MM.1S (cell line): Measurements from ENCODE around the gene ISCU.

Experiments
- DNase-seq: peaks from one replicate; pipeline ENCODE4 v3.0.0-alpha.2; 2015
- H2AFZ ChIP-seq: fragments of 300-600 bp; sonication (generic); 2 replicates; pipeline ENCODE4 v1.6.0; 2016; ENCODE audit warnings: antibody characterized with exemption, low read length
- H3F3A ChIP-seq: fragments of 300-600 bp; sonication (generic); 2 replicates; pipeline ENCODE4 v1.6.1; 2016; ENCODE audit warnings: mild to moderate bottlenecking, antibody characterized with exemption, low read length, moderate library complexity, mixed read lengths; ENCODE audit not compliant: insufficient read depth
- H3K27ac ChIP-seq: fragments of 300-600 bp; sonication (generic); 2 replicates; pipeline ENCODE4 v1.5.1; 2016; ENCODE audit warnings: mild to moderate bottlenecking, low read length
- H3K27me3 ChIP-seq: fragments of 300-600 bp; sonication (generic); replicated peaks from 2 replicates; pipeline ENCODE4 v1.6.0; 2016; ENCODE audit warnings: low read length; ENCODE audit not compliant: insufficient read depth
- H3K36me3 ChIP-seq: fragments of 300-600 bp; sonication (generic); replicated peaks from 2 replicates; pipeline ENCODE4 v1.6.1; 2016; ENCODE audit warnings: mild to moderate bottlenecking, low read length, mixed read lengths; ENCODE audit not compliant: insufficient read depth
- H3K4me1 ChIP-seq: fragments of 300-600 bp; sonication (generic); 2 replicates; pipeline ENCODE4 v1.6.1; 2016; ENCODE audit warnings: low read length, mixed read lengths
- H3K4me2 ChIP-seq: fragments of 300-600 bp; sonication (generic); 2 replicates; pipeline ENCODE4 v1.6.0; 2016; ENCODE audit warnings: low read depth, low read length
- H3K4me3 ChIP-seq: fragments of 300-600 bp; sonication (generic); 2 replicates; pipeline ENCODE4 v1.5.1; 2016; ENCODE audit warnings: low read length, mixed read lengths
- H3K79me2 ChIP-seq: fragments of 300-600 bp; sonication (generic); 2 replicates; pipeline ENCODE4 v1.6.1; 2016; ENCODE audit warnings: mixed run types, low read length, mixed read lengths
- H3K9ac ChIP-seq: fragments of 300-600 bp; sonication (generic); 2 replicates; pipeline ENCODE4 v1.6.1; 2016; ENCODE audit warnings: low read length, mixed read lengths
- H3K9me2 ChIP-seq: fragments of 300-600 bp; sonication (generic); replicated peaks from 2 replicates; pipeline ENCODE4 v1.6.1; 2016; ENCODE audit warnings: mild to moderate bottlenecking, low read length, mixed read lengths; ENCODE audit not compliant: insufficient read depth
- H3K9me3 ChIP-seq: fragments of 300-600 bp; sonication (generic); replicated peaks from 2 replicates; pipeline ENCODE4 v1.6.1; 2016; ENCODE audit warnings: mild to moderate bottlenecking, low read length, mixed read lengths; ENCODE audit not compliant: insufficient read depth
- H4K20me1 ChIP-seq: fragments of 300-600 bp; sonication (generic); 2 replicates; pipeline ENCODE4 v1.6.1; 2016; ENCODE audit warnings: mild to moderate bottlenecking, low read length, moderate library complexity, mixed read lengths; ENCODE audit not compliant: insufficient read depth
- CTCF ChIP-seq: fragments of 300-600 bp; sonication (generic); IDR thresholded peaks from 2 replicates; pipeline ENCODE4 v1.5.1; 2016; ENCODE audit warnings: antibody characterized with exemption, low read length, mixed read lengths
- EZH2 ChIP-seq: fragments of 300-600 bp; sonication (generic); optimal IDR thresholded peaks from 2 replicates; pipeline ENCODE3; 2017; ENCODE audit warnings: low read depth, mild to moderate bottlenecking, antibody characterized with exemption, low read length, mixed read lengths
- EZH2phosphoT487 ChIP-seq: fragments of 300-600 bp; sonication (generic); IDR thresholded peaks from 2 replicates; pipeline ENCODE4 v1.6.1; 2018; ENCODE audit warnings: antibody characterized with exemption, low read length

The ISCU gene

DNA sequence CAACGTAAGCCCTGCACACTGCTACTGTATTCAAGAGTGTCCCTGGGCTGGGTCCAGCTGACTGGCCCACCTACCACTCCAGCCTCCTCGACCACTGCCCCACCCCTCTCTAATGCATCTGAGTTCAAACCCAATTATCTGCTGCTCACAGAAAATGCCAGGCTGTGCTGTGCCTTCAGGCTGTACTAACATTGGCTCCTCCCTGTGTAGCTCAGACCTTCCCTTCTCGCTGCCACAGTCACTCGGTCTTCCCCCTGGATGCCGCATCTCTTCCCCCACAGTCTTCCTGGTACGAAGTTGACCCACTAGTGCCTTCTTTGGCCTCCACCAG is 35.3 kb upstream of the ISCU start:
- Histone ChIP-seq H3K9me3 (no peaks in the 10 kb centered on the region), H3F3A (peaks cover 14% of the 10 kb centered on the region), H3K27ac (peak overlapping the region; percentile 9; the same call in 1 of the 2 replicates), H3K9ac (no peak overlapping the region), H3K4me1 (peaks cover 15% of the 10 kb centered on the region), H3K9me2 (no peaks in the 10 kb centered on the region), H3K4me2 (peak overlapping the region; percentile 26; the same call in 1 of the 2 replicates), H4K20me1 (peaks cover 14% of the 10 kb centered on the region), H3K27me3 (no peaks in the 10 kb centered on the region), H3K36me3 (peaks cover 41% of the 10 kb centered on the region), H2AFZ (no peak overlapping the region), H3K79me2 (peaks cover 77% of the 10 kb centered on the region), H3K4me3 (no peak overlapping the region)
- no peak for TF ChIP-seq CTCF
- no peak for TF ChIP-seq EZH2
- no peak for TF ChIP-seq EZH2phosphoT487
- DNase-seq, result no peak

- Histone ChIP-seq H3K4me2 (no peak overlapping the region), H3K9me2 (no peaks in the 10 kb centered on the region), H3F3A (peaks cover 9% of the 10 kb centered on the region), H4K20me1 (peaks cover 14% of the 10 kb centered on the region), H3K36me3 (peaks cover 19% of the 10 kb centered on the region), H3K27me3 (no peaks in the 10 kb centered on the region), H2AFZ (no peak overlapping the region), H3K4me1 (peaks cover 15% of the 10 kb centered on the region), H3K79me2 (peaks cover 61% of the 10 kb centered on the region), H3K9me3 (no peaks in the 10 kb centered on the region), H3K27ac (no peak overlapping the region), H3K4me3 (no peak overlapping the region), H3K9ac (no peak overlapping the region)
- TF ChIP-seq EZH2, result no peak
- no peak for TF ChIP-seq CTCF
- TF ChIP-seq EZH2phosphoT487, result no peak
- DNase-seq, result no peak
Observed at GRCh38 chr12:108530161-108530560, 32.2 kb upstream of the ISCU start.

- Histone ChIP-seq H3K27me3 (no peaks in the 10 kb centered on the region), H3K9ac (no peak overlapping the region), H3K4me2 (no peak overlapping the region), H3K9me3 (no peaks in the 10 kb centered on the region), H3K27ac (no peak overlapping the region), H2AFZ (no peak overlapping the region), H3K36me3 (peaks cover 18% of the 10 kb centered on the region), H3K4me1 (peaks cover 5% of the 10 kb centered on the region), H4K20me1 (peaks cover 4% of the 10 kb centered on the region), H3K4me3 (no peak overlapping the region), H3K79me2 (peaks cover 61% of the 10 kb centered on the region), H3K9me2 (no peaks in the 10 kb centered on the region), H3F3A (peaks cover 6% of the 10 kb centered on the region)
- DNase-seq, result no peak
- TF ChIP-seq EZH2, result no peak
- TF ChIP-seq CTCF, result no peak
- no peak for TF ChIP-seq EZH2phosphoT487
Observed at GRCh38 chr12:108531929-108532848, 30.2 kb upstream of the ISCU start.
